B cell (primary cell): ENCODE measurements around the gene D2HGDH.

ENCODE experiments used
- EZH2 ChIP-seq: IDR thresholded peaks from 2 replicates; pipeline ENCODE4 v1.6.1; 2012; ENCODE audit warnings: borderline replicate concordance, low read depth, mild to moderate bottlenecking, moderate library complexity, low read length; ENCODE audit not compliant: insufficient read depth, poor library complexity, severe bottlenecking
- TF ChIP-seq, protein P1 (sequence below): fragments of 200-600 bp; IDR thresholded peaks from one replicate; pipeline ENCODE4 v1.8.0; 2022; ENCODE audit warnings: antibody characterized with exemption, mild to moderate bottlenecking

DNA sequence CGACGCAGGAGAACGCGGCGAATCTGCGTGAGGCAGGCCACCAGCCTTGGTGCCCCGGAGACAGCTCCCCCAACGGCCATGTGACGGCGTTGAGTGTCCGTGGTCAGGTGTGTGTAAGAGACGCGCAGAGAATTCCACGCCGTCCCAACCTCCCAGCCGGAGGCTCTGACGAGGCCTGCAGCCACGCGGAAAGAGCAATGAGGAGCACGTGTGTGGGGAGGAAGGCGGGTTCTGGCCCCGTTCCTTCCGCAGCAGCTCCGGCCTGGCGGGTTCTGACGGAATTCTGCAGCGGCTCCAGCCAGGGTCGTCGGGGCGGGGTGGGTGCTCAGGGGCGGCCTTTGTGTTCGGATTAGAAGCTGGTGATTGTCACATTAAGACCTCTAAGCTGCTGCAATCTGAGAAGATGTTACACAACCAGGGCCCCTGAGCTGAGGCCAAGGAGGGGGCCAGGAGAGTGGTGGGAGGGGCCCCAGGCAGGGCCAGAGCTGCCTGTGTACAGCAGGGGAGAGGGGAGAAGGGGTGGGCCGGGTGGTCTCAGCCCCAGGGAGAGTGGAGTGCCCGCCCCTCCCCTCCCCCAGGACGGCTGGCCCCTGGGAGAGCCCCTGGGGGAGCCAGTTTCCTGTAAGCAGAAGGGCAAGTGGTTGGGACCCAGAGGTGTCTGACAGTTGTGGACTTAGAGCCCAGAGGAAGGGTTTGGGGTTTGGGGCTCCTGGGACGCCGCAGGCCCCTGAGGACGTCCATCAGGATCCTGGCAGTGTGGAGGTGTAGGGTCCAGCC lies 37.0 kb downstream of the D2HGDH start:
- TF ChIP-seq, protein P1, sequence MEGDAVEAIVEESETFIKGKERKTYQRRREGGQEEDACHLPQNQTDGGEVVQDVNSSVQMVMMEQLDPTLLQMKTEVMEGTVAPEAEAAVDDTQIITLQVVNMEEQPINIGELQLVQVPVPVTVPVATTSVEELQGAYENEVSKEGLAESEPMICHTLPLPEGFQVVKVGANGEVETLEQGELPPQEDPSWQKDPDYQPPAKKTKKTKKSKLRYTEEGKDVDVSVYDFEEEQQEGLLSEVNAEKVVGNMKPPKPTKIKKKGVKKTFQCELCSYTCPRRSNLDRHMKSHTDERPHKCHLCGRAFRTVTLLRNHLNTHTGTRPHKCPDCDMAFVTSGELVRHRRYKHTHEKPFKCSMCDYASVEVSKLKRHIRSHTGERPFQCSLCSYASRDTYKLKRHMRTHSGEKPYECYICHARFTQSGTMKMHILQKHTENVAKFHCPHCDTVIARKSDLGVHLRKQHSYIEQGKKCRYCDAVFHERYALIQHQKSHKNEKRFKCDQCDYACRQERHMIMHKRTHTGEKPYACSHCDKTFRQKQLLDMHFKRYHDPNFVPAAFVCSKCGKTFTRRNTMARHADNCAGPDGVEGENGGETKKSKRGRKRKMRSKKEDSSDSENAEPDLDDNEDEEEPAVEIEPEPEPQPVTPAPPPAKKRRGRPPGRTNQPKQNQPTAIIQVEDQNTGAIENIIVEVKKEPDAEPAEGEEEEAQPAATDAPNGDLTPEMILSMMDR = no peak
- no peak for TF ChIP-seq EZH2
